ENCODE results near the gene SNRPD3.

DNA sequence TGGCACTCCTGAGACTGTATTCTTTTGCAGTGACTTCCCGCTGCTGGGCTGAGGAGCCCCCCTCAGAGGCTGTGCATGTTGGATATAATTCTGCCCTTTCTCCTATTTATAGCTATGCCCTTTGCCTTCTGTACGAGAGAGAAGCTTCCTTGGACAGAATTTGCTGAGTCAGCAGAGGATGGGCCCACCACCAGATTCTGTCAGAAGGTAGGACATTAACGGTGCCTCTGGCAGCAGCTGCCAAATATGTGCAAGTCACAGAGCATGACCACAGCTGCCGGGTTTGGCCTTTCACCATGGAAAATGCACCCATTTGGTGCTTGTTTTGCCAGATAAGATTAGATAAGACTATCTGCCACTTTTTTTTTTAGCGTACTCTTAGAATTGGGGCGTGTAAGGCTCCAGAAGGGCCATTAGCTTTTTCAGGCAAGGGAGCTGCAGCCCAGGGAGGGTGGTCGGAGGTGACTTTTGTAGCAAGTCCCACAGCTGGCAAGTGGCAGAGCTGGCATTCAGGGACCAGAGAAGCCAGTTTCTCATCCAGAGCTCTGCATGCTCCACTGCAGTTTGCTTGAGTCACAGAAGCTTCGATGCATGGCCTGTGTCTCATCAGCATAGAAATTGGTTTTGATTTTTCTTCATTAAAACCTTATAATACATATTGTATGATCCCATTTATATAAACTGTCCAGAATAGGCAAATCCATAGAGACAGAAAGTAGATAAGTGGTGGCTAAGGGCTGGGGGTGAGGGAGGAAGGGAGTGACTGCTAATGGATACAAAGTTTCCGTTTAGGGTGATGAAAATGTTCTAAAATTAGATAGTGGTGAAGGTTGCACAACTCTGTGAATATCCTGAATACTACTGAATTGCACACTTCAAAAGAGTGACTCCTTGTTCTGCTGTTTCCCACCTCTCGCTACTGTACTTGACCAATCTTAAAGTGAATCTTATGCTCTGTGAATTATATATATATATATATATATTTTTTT is 44.9 kb upstream of the SNRPD3 start:
- TF ChIP-seq, protein P1, sequence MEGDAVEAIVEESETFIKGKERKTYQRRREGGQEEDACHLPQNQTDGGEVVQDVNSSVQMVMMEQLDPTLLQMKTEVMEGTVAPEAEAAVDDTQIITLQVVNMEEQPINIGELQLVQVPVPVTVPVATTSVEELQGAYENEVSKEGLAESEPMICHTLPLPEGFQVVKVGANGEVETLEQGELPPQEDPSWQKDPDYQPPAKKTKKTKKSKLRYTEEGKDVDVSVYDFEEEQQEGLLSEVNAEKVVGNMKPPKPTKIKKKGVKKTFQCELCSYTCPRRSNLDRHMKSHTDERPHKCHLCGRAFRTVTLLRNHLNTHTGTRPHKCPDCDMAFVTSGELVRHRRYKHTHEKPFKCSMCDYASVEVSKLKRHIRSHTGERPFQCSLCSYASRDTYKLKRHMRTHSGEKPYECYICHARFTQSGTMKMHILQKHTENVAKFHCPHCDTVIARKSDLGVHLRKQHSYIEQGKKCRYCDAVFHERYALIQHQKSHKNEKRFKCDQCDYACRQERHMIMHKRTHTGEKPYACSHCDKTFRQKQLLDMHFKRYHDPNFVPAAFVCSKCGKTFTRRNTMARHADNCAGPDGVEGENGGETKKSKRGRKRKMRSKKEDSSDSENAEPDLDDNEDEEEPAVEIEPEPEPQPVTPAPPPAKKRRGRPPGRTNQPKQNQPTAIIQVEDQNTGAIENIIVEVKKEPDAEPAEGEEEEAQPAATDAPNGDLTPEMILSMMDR (IDR thresholded peaks at IDR 0.05): no peak
- TF ChIP-seq POLR2A (IDR thresholded peaks at IDR 0.05): no peak

Data from prostate gland (tissue), 2 donors.